NCI-H345 treated with DMSO at 0.1 percent for 48 hours (cell line): ENCODE data around the gene TRIM62.
A peak's percentile ranks its signal among the peaks of the same experiment; 100 is the strongest.

Source experiments
- DNase-seq: peaks from one replicate; lab custom pipeline; 2025; ENCODE audit not compliant: unreplicated experiment; lab: John Stamatoyannopoulos, UW

TRIM62 gene

GRCh38 chr1:33180911-33181890 lies 642 bp downstream of the TRIM62 start:
- DNase-seq, result peak; percentile 75

DNA sequence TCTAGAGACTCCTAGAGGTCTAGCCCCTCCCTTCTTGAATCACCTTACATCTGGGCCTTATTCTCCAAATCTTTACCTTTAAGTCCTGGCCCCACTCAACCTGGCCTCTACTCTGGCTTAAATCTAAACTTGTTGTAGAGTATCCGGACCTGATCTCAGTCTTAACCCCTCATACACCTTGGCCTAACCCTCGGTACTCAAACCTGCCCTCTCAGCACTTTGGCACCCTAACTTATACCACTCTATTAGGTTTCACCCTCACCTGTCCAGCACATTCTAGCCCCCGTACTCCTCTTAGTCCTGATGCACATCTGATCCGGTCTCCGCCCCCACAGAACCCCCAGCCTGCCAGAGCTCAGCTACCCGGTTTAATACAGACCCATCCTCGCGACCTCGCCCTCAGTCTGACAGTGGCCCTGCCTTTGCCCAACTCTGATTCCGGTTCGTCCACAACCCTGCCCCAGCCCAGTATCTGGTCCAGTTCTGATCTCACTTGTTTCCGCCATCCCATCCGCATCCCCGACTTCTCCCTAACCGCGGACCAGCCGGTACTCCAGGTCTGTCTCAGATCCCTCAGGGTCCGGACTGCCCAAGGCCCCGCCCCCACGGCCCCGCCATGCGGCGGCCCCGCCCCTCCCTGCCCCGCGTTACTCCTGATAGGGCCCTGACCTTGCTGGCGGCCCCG lies 1.5 kb downstream of the TRIM62 start:
- DNase-seq, result no peak

DNA sequence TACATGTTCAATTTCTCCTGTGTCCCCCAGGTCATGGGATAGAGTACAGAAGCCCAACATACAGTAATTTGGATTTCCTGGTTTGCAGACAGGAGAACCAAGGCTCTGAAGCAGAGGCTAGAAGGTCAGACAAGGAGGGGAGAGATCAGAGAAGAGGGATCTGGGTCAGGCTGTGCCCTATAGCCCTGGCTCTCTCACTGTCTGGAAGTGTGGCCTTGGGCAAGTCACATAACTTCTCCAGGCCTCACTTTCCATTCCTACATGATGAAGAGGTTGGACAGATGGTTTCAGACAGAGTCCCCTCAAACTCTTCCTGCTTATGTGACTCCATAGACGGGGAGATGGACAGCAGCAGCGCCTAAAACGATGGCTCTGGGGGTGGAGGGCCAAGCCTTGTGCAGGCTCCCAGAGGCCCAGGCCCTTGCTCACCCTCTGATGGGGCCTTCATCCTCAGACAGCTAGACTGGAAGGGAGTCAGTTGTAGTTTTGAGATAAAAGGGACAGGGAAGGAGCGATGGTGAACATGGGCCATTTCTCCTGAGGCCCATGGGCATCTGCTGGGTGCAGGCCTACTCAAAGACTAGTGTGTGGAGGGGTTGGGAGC lies 2.9 kb downstream of the TRIM62 start:
- no peak for DNase-seq

GRCh38 chr1:33177996-33178540 lies 3.8 kb downstream of the TRIM62 start:
- DNase-seq, result no peak

DNA sequence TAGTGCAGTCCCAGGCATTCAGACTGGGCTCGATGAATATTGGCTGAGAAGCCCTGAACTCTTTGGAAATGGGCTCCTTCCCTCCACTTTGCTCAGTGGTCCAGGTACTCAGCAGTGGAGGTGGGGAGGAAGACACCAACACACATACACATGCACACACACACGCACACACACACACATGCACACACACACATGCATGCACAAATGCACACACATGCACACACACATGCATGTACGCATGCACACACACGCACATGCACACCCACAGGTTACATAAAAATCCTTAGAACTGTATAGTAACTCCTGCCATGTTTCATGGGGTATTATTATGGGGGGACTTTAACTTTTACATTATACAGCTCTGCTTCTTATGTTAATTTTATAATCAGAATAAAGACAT lies 5.0 kb downstream of the TRIM62 start:
- DNase-seq, result no peak

DNA sequence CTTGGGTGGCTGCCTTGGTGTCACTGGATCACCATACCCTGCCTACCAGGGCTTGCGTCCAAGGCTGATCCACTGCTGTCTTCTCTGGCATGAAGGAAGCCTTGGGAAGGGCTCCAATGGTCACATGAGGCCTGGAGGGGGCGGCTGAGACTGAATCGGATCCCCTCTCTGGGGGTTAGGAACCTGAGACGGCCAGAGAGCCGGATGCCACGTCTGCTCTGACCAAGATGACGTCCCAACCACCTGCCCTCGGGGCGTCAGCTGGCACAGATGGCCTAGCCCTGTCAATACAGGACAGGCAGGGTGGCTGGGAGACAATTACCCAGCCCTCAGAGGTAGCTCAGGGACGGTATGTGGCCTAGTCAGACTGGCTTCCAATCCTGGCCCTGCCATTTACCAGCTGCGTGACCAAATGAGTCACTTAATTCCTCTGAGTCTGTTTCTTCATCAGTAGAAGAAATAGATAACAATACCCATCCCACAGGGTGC lies 5.4 kb downstream of the TRIM62 start:
- no peak for DNase-seq

GRCh38 chr1:33175865-33176264 lies 6.0 kb downstream of the TRIM62 start:
- DNase-seq, result no peak

GRCh38 chr1:33173091-33173490 lies 8.8 kb downstream of the TRIM62 start:
- DNase-seq, result no peak

- no peak for DNase-seq
Measured at GRCh38 chr1:33171977-33172813, 9.6 kb downstream of the TRIM62 start.

- no peak for DNase-seq
Measured at GRCh38 chr1:33170351-33171274, 11.2 kb downstream of the TRIM62 start.

- DNase-seq, result peak; percentile 83
Measured at GRCh38 chr1:33169290-33170055, 12.4 kb downstream of the TRIM62 start.

GRCh38 chr1:33168556-33169289 lies 13.1 kb downstream of the TRIM62 start:
- DNase-seq, result no peak

GRCh38 chr1:33167650-33168447 lies 14.0 kb downstream of the TRIM62 start:
- no peak for DNase-seq

DNA sequence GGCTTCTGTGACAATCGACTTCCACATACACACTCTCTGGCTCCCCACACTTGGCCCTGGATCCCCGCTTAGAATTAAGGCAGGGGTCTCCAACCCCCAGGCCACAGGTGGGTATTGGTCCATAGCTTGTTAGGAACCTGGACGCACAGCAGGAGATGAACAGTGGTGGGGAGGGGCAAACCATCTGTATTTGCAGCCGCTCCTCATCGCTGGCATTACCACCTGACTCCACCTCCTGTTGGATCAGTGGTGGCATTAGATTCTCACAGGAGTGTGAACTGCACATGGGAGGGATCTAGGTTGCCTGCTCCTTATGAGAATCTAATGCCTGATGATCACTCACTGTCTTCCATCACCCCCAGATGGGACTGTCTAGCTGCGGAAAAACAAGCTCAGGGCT lies 16.0 kb downstream of the TRIM62 start:
- no peak for DNase-seq

DNA sequence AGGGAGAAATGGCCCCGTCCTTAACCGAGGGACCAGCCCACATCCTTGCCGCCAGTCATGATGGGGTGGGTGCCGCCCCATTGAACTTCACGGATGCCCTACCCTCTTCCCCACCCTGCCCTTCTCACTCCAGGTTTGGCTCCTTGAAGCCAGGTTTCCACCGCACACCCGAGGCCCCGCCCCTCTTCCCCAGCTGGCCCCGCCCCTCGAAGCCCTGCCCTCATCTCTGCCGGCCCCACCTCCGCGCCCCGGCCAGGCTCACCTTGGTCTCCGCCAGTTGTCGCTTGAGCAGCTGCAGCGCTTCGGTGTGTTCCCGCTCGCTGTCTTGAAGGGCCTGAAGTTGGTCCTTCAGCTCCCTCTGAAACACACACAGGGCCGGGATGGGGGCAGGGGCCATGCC lies 16.6 kb downstream of the TRIM62 start:
- no peak for DNase-seq

- no peak for DNase-seq
Measured at GRCh38 chr1:33163621-33164519, 18.0 kb downstream of the TRIM62 start.
